Measurements from ENCODE around the gene RPL5.
A peak's percentile ranks its signal among the peaks of the same experiment; 100 is the strongest.

DNA sequence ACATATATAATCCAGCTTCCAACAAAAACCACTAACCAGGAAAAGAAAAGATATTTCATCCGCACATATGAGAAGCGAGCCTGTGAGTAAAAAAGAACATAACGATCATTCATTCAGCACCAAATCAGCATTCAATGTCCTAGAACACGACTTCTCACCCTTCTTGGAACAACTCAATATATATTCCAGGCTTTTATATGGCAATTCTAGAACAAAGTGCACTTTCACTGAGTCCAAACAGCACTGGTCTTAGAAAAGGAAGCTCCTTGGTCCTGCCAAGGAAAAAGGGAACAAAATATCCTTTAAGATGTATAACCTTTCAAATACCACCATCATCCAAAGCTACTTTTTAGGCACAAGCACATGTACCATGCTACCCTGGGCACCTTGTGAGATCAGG is 44.5 kb downstream of the RPL5 start:
- TF ChIP-seq, protein P1, sequence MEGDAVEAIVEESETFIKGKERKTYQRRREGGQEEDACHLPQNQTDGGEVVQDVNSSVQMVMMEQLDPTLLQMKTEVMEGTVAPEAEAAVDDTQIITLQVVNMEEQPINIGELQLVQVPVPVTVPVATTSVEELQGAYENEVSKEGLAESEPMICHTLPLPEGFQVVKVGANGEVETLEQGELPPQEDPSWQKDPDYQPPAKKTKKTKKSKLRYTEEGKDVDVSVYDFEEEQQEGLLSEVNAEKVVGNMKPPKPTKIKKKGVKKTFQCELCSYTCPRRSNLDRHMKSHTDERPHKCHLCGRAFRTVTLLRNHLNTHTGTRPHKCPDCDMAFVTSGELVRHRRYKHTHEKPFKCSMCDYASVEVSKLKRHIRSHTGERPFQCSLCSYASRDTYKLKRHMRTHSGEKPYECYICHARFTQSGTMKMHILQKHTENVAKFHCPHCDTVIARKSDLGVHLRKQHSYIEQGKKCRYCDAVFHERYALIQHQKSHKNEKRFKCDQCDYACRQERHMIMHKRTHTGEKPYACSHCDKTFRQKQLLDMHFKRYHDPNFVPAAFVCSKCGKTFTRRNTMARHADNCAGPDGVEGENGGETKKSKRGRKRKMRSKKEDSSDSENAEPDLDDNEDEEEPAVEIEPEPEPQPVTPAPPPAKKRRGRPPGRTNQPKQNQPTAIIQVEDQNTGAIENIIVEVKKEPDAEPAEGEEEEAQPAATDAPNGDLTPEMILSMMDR (IDR thresholded peaks at IDR 0.05): no peak
- TF ChIP-seq POLR2AphosphoS5 (IDR thresholded peaks at IDR 0.05) (peak; percentile 23), POLR2A (IDR thresholded peaks at IDR 0.05) (no peak)

Data from prostate gland (tissue), 2 donors.